ENCODE measurements around the gene SIL1.

GRCh38 chr5:139185589-139185988 lies 12.6 kb downstream of the SIL1 start:
- TF ChIP-seq CTCF (IDR thresholded peaks at IDR 0.05; ENCODE audit: insufficient read depth, low read depth, low read length) (no peak), EZH2 (IDR thresholded peaks at IDR 0.05; ENCODE audit: insufficient read depth, low read length) (no peak)
